Muscle of leg (tissue), 11 donors: ENCODE results near the gene MEGF8. TPM values are rescaled to one million over a fixed set of nuclear protein-coding genes. Genes with fewer than 3 reads are reported as not detected.

Source experiments
- DNase-seq: peaks from one replicate; pipeline ENCODE4 v3.0.0; 2013
- H3K27ac ChIP-seq: one replicate; pipeline ENCODE4 v1.5.1; 2013; ENCODE audit warnings: mild to moderate bottlenecking, low read length, control low read depth
- H3K27me3 ChIP-seq: one replicate; pipeline ENCODE4 v1.6.1; 2013; ENCODE audit warnings: low read length; ENCODE audit not compliant: control insufficient read depth, insufficient read depth
- H3K36me3 ChIP-seq: one replicate; pipeline ENCODE4 v1.6.1; 2013; ENCODE audit warnings: low read length; ENCODE audit not compliant: control insufficient read depth, insufficient read depth
- H3K4me1 ChIP-seq: one replicate; pipeline ENCODE4 v1.6.1; 2013; ENCODE audit warnings: low read length; ENCODE audit not compliant: control insufficient read depth, insufficient read depth
- H3K4me3 ChIP-seq: one replicate; pipeline ENCODE4 v1.5.1; 2013; ENCODE audit warnings: low read length, control low read depth
- H3K9me3 ChIP-seq: replicated peaks from 2 replicates; pipeline ENCODE4 v1.6.1; 2013; ENCODE audit warnings: low read depth, low read length; ENCODE audit not compliant: control insufficient read depth
- WGBS: methylation state at CpG from one replicate; pipeline ENCODE4 v1.1.5; 2013; ENCODE audit warnings: missing lambda C conversion rate; ENCODE audit not compliant: insufficient coverage; 5-methylcytosine and 5-hydroxymethylcytosine counted together
- polyA plus RNA-seq, 8 donors: library from polyadenylated mRNA; unstranded; fragments of 120-200 nt; gene quantifications; one replicate each; pipeline versions ENCODE4 v1.2.1 to v1.2.3, GENCODE V29; 2013; ENCODE audit warnings: inconsistent platforms in 1 of 8, low replicate concordance in 1 of 8; ENCODE audit not compliant: insufficient read length in 8 of 8, insufficient read depth in 1 of 8
- total RNA-seq: library from RNA; stranded (reverse); fragments of 120-200 nt; gene quantifications from one replicate; pipeline ENCODE4 v1.2.4, GENCODE V29; 2013

The MEGF8 gene
- total and polyA plus RNA-seq, 9 donors = 12.6 to 38.9 (median 33.8) TPM

DNA sequence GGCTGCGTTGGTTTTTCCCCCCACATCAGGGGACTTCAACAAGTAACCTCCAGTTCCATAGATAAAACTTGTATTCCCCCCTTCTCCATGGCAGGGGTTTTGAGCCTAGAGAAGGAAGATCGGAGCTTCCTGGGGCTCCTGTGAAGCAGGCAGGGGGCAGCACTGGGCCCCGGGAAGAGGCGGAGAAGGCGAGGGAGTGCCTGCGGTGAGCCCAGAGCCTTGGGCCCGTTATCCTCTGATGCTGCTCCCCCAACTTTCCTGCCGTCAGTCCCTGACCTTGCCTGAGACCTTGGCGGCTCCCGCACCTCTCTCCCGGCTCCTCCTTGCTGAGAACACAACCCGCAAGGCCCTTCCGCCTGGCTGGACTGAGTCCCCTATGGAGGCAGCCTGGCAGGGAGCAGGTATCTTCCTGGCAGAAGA lies 99.3 kb downstream of the MEGF8 start:
- H3K4me1 ChIP-seq = peaks cover 34% of the 10 kb centered on the region
- H3K9me3 ChIP-seq = no peaks in the 10 kb centered on the region
- H3K4me3 ChIP-seq = no peak overlapping the region
- H3K27me3 ChIP-seq = peaks cover 17% of the 10 kb centered on the region
- 53% methylated on average over 12 of the region's 13 CpGs for WGBS
- no peak overlapping the region for H3K27ac ChIP-seq
- DNase-seq = no peak
- H3K36me3 ChIP-seq = no peaks in the 10 kb centered on the region

DNA sequence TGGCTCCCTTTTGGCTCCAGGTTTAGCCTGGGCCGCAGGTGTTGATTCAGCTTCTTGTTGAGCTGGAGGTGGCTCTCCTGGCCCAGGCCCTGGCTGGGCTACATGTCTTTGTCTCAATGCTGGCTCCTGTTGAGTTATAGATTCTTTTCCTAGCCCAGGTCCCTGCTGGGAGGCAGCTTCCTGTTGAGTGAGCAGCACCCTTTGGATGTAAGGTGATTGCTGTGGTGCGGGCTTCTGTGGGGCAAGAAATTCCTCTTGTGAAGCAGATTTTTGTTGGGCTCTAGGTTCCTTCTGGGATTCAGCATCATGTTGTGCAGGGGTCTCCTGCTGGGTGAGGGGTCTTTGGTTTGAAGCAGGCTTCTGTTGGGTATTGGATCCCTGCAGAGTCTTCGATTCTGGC lies 101.2 kb downstream of the MEGF8 start:
- no peak overlapping the region for H3K4me3 ChIP-seq
- no peak overlapping the region for H3K27ac ChIP-seq
- H3K36me3 ChIP-seq = no peaks in the 10 kb centered on the region
- WGBS = 95% methylated on average over 2 of the region's 3 CpGs
- H3K9me3 ChIP-seq = no peaks in the 10 kb centered on the region
- H3K4me1 ChIP-seq = peaks cover 28% of the 10 kb centered on the region
- DNase-seq = no peak
- H3K27me3 ChIP-seq = peaks cover 17% of the 10 kb centered on the region

DNA sequence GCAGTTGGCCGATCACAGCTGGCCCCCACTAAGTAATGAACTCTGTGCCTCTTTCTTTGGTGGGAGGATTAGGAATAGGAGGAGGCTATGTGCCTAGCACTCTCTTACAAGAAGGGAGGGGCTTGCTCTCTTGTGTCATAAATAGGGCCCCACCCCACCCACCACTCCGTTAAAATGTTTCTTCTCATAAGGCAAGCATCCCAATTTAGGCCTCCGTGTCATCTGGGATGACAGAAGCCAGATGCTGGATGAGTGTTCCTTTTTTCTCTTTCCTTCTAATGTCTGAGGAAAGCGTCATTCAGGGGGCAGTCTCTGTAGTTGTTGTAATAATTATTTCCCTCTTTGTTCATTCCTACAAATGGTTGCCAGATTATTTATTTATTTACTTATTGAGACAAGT lies 101.9 kb downstream of the MEGF8 start, which contains the start of gene LIPE:
LIPE (minus strand) TSS at position 76 of the 400 bp plus-strand sequence. CDS start 239 bp downstream, outside the sequence.
- Histone ChIP-seq H3K9me3 (no peaks in the 10 kb centered on the region), H3K4me1 (peaks cover 21% of the 10 kb centered on the region), H3K4me3 (no peak within 1 kb of the TSS), H3K36me3 (no peaks in the 10 kb centered on the region), H3K27ac (no peak within 1 kb of the TSS), H3K27me3 (peaks cover 17% of the 10 kb centered on the region)
- DNase-seq = no peak
- no CpG with 5 or more reads among the region's 4 CpGs for WGBS

Other genes with a start within 250 kb of the MEGF8 start
- gene ZNF574, start 249.5 kb upstream of the MEGF8 start, total RNA-seq = 6.4 TPM
- 10 to 100 TPM in 7 of 8 donors, 1 to 10 TPM in 1; 9.3 to 13.4 (median 12.1) TPM for gene ZNF574, start 249.5 kb upstream of the MEGF8 start, polyA plus RNA-seq
- 0.35 TPM for gene POU2F2, start 193.2 kb upstream of the MEGF8 start, total RNA-seq
- 1 to 10 TPM; 1.0 to 1.7 (median 1.2) TPM for gene POU2F2, start 193.2 kb upstream of the MEGF8 start, polyA plus RNA-seq
- 11.7 TPM for gene DEDD2, start 108.0 kb upstream of the MEGF8 start, total RNA-seq
- gene DEDD2, start 108.0 kb upstream of the MEGF8 start, polyA plus RNA-seq = 10 to 100 TPM; 12.2 to 16.3 (median 13.9) TPM
- 5.6 TPM for gene ZNF526, start 105.3 kb upstream of the MEGF8 start, total RNA-seq
- gene ZNF526, start 105.3 kb upstream of the MEGF8 start, polyA plus RNA-seq = 1 to 10 TPM; 5.4 to 8.7 (median 6.6) TPM
- gene GSK3A, start 83.0 kb upstream of the MEGF8 start, total RNA-seq = 11.6 TPM
- 10 to 100 TPM; 40.1 to 51.6 (median 45.3) TPM for gene GSK3A, start 83.0 kb upstream of the MEGF8 start, polyA plus RNA-seq
- gene ERF, start 70.5 kb upstream of the MEGF8 start, total RNA-seq = 17.3 TPM
- gene ERF, start 70.5 kb upstream of the MEGF8 start, polyA plus RNA-seq = 10 to 100 TPM; 31.6 to 51.6 (median 39.9) TPM
- 13.6 TPM for gene CIC, start 56.4 kb upstream of the MEGF8 start, total RNA-seq
- gene CIC, start 56.4 kb upstream of the MEGF8 start, polyA plus RNA-seq = 10 to 100 TPM; 33.4 to 52.7 (median 42.0) TPM
- gene PRR19, start 23.5 kb upstream of the MEGF8 start, total RNA-seq = 0.27 TPM
- 1 to 10 TPM in 2 of 8 donors, under 1 TPM in 6; 0.57 to 1.4 (median 0.80) TPM for gene PRR19, start 23.5 kb upstream of the MEGF8 start, polyA plus RNA-seq
- gene PAFAH1B3, start 23.0 kb upstream of the MEGF8 start, total RNA-seq = 28.9 TPM
- 10 to 100 TPM; 31.2 to 42.7 (median 35.9) TPM for gene PAFAH1B3, start 23.0 kb upstream of the MEGF8 start, polyA plus RNA-seq
- gene TMEM145, start 12.3 kb upstream of the MEGF8 start, total RNA-seq = 0.04 TPM
- gene TMEM145, start 12.3 kb upstream of the MEGF8 start, polyA plus RNA-seq = under 1 TPM; 0.09 to 0.56 (median 0.34) TPM
- not detected for gene CNFN, start 64.7 kb downstream of the MEGF8 start, total RNA-seq
- 1 to 10 TPM in 1 of 8 donors, under 1 TPM in 3, not detected in 4; 0.24 to 1.2 (median 0.38) TPM for gene CNFN, start 64.7 kb downstream of the MEGF8 start, polyA plus RNA-seq
- 3.8 TPM for gene LIPE, start 101.8 kb downstream of the MEGF8 start, total RNA-seq
- 10 to 100 TPM in 2 of 8 donors, 1 to 10 TPM in 6; 6.9 to 10.1 (median 8.6) TPM for gene LIPE, start 101.8 kb downstream of the MEGF8 start, polyA plus RNA-seq
- gene CXCL17, start 117.3 kb downstream of the MEGF8 start, total RNA-seq = not detected
- under 1 TPM in 2 of 8 donors, not detected in 6; 0.44 to 0.86 TPM for gene CXCL17, start 117.3 kb downstream of the MEGF8 start, polyA plus RNA-seq
- gene CEACAM1, start 202.8 kb downstream of the MEGF8 start, total RNA-seq = 0.62 TPM
- 1 to 10 TPM in 7 of 8 donors, under 1 TPM in 1; 0.98 to 6.9 (median 1.8) TPM for gene CEACAM1, start 202.8 kb downstream of the MEGF8 start, polyA plus RNA-seq